ENCODE results near the gene MEF2C.
A peak's percentile ranks its signal among the peaks of the same experiment; 100 is the strongest.

MEF2C gene

GRCh38 chr5:88677376-88677895, 205.5 kb downstream of the MEF2C start:
- peaks cover 6 to 37% of the 10 kb centered on the region in 2 donors for H3K4me1 ChIP-seq (ENCODE audit: control insufficient read depth in 1 of 2, insufficient read depth in 2 of 2, low read length in 2 of 2)
- no peak overlapping the region for H3K4me3 ChIP-seq (ENCODE audit: low read depth in 1 of 2, low read length in 2 of 2)
- H3K27ac ChIP-seq (ENCODE audit: low read length), result no peak overlapping the region
- H3K36me3 ChIP-seq (ENCODE audit: control insufficient read depth in 1 of 2, insufficient read depth in 2 of 2, low read length in 2 of 2), result no peaks in the 10 kb centered on the region
- peaks cover 89% of the 10 kb centered on the region for H3K27me3 ChIP-seq (ENCODE audit: low read depth, low read length)
- H3K9me3 ChIP-seq (ENCODE audit: control insufficient read depth in 1 of 2, low read length in 2 of 2), result no peaks in the 10 kb centered on the region

DNA sequence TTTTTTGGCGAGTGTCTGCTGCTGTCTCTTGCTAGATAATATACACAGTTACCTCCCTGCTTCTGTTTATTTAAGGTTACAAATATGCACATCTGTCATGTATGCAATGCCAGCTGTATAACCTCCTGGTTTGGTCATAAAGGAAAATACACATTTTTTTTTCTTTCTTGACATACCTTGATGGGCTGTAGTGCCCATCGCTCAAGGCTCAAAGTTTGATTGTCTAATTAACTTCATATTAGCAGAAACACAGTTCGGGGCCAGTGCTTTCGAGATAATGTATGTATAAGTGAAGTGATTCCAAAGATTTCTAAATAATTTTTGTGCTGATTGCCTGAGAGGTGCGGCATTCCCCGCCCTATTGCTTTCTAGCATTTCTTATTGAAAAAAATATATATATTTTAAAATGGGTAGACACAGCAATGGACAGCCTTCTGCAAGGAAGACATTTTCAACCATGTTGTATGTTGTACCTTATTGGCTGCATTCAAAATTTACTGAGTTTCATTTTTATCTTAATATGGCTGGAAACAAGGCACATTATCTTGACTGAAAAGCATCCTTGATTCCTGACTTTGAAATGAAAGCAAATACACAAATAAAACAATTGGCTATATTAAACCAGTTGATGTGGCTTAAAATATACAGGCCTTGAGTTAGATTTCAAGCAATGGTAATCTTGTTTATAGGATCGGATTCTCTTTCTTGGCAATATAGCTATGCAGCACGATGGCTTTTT, 206.2 kb downstream of the MEF2C start:
- Histone ChIP-seq H3K36me3 (ENCODE audit: control insufficient read depth in 1 of 2, insufficient read depth in 2 of 2, low read length in 2 of 2) (no peaks in the 10 kb centered on the region), H3K27ac (ENCODE audit: low read length) (no peak overlapping the region), H3K9me3 (ENCODE audit: control insufficient read depth in 1 of 2, low read length in 2 of 2) (no peaks in the 10 kb centered on the region), H3K4me3 (ENCODE audit: low read depth in 1 of 2, low read length in 2 of 2) (no peak overlapping the region), H3K27me3 (ENCODE audit: low read depth, low read length) (peaks cover 93% of the 10 kb centered on the region), H3K4me1 (ENCODE audit: control insufficient read depth in 1 of 2, insufficient read depth in 2 of 2, low read length in 2 of 2) (peaks cover 6 to 37% of the 10 kb centered on the region in 2 donors)

- peak overlapping the region; percentile 64 to 69 for H3K4me3 ChIP-seq (ENCODE audit: low read depth in 1 of 2, low read length in 2 of 2)
- H3K36me3 ChIP-seq (ENCODE audit: control insufficient read depth in 1 of 2, insufficient read depth in 2 of 2, low read length in 2 of 2), result no peaks in the 10 kb centered on the region
- no peaks in the 10 kb centered on the region for H3K9me3 ChIP-seq (ENCODE audit: control insufficient read depth in 1 of 2, low read length in 2 of 2)
- no peak overlapping the region for H3K27ac ChIP-seq (ENCODE audit: low read length)
- peaks cover 93% of the 10 kb centered on the region for H3K27me3 ChIP-seq (ENCODE audit: low read depth, low read length)
- peaks cover 6 to 37% of the 10 kb centered on the region in 2 donors for H3K4me1 ChIP-seq (ENCODE audit: control insufficient read depth in 1 of 2, insufficient read depth in 2 of 2, low read length in 2 of 2)
Measured at GRCh38 chr5:88675708-88676636, 207.0 kb downstream of the MEF2C start.

DNA sequence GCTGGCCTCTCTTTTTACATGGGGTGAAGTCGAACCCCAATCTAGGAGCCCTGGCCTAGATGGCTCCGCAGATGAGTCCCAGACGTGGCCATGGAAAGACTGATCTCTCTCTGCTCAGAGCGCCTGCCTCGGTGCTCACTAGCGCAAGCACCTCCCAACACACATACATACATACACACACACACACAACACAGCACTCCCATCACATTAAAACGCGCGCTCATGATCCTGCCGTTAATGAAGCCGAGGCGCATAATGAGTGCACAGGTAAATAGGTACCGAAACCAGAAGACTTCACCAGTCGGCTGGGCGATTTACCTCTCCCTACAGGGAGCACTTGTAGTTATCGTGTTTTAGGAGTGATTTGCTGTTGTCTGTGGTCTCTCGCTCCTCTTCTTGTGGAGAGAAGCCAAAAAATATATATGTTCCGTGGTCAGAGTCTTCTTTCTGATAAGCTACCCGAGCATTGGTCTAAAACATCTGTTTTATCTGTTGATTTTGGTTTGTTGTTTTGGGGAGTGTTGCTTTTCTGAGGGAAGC, 207.7 kb downstream of the MEF2C start:
- Histone ChIP-seq H3K9me3 (ENCODE audit: control insufficient read depth in 1 of 2, low read length in 2 of 2) (no peaks in the 10 kb centered on the region), H3K36me3 (ENCODE audit: control insufficient read depth in 1 of 2, insufficient read depth in 2 of 2, low read length in 2 of 2) (no peaks in the 10 kb centered on the region), H3K27me3 (ENCODE audit: low read depth, low read length) (peaks cover 88% of the 10 kb centered on the region), H3K4me3 (ENCODE audit: low read depth in 1 of 2, low read length in 2 of 2) (peak overlapping the region; percentile 64 to 69), H3K27ac (ENCODE audit: low read length) (no peak overlapping the region), H3K4me1 (ENCODE audit: control insufficient read depth in 1 of 2, insufficient read depth in 2 of 2, low read length in 2 of 2) (peaks cover 6 to 31% of the 10 kb centered on the region in 2 donors)

DNA sequence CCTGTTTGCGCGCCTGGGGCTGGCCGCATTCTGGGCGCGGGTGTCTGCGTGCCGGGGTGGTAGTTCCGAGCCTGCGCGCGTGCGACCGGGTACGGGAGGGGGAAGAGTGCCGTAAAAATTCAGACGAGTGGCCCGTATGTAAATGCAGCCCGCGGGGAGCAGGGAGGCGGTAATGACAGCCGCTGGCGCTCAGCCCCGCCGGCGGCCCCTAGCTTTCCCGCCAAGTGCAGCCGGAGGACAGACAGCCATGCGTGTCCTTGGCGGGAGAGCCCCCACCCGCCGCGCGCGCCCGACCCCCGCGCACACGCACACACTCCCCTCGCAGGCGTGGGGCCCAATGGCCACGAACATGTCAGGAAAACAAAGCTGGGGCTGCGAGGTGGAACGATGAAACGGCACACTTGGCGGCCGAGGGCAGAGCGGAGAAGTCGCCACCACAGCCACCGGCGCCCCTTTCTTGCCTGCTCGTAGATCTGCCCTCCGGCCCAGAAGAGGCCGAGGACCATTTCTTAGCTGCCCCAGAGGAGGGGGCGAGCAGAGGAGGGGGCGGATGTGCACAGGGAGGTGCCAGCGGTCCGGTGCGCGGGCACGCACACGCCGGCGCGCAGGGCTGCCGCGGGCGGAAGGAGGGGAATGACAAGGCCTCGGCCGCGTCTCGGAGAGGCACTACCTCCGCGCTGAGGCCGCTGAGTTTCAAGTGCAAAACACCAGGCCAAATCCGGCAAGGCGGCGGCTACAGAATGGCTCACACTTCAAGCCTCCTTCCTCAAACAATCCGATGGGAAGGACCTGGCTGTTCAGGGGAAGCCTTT, 208.4 kb downstream of the MEF2C start:
- Histone ChIP-seq H3K27me3 (ENCODE audit: low read depth, low read length) (peaks cover 84% of the 10 kb centered on the region), H3K9me3 (ENCODE audit: control insufficient read depth in 1 of 2, low read length in 2 of 2) (no peaks in the 10 kb centered on the region), H3K4me3 (ENCODE audit: low read depth in 1 of 2, low read length in 2 of 2) (peak overlapping the region; percentile 64 to 69), H3K36me3 (ENCODE audit: control insufficient read depth in 1 of 2, insufficient read depth in 2 of 2, low read length in 2 of 2) (no peaks in the 10 kb centered on the region), H3K27ac (ENCODE audit: low read length) (no peak overlapping the region), H3K4me1 (ENCODE audit: control insufficient read depth in 1 of 2, insufficient read depth in 2 of 2, low read length in 2 of 2) (peaks cover 6 to 30% of the 10 kb centered on the region in 2 donors)

DNA sequence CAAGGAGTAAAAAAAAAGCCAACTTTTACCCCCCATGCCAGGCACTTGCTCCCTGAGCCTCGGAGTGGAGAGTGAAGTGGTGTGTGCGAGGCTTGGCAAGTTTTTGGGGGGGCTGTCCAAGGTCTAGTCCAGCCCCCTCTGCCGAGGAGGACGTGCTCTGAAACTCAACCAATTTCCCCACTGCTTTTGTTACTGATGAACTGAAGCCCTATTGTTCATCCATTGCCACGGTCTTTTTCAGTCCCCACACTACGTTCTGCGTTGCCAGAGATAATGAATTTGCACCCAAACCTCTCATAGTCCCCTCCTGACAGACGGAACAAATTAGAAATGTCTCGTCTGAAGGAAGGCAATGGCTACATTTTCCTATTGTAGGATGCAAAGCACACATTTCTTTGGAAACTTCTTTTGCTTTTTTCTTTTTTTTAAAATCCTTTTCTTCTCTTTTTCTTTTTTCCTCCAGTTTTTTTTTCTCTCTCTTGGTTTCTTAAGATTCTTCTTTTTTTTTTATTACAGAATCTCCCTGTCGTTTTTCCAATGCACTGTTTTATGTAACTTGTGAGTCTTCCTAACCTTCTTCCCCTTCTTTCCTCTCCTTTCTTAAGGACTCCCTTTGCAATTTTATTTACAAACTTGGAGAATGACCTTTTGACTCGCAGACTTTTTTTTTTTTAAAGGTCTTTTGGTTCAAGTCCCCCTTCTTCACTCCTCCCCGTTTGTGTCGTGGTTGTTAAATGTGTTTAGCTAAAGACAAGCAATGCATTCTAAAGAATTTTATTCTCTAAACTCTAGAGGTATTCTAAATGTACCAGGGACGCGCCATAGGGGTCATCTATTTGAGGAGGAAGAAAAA, 209.5 kb downstream of the MEF2C start:
- H3K4me1 ChIP-seq (ENCODE audit: control insufficient read depth in 1 of 2, insufficient read depth in 2 of 2, low read length in 2 of 2), result peaks cover 6 to 30% of the 10 kb centered on the region in 2 donors
- H3K27ac ChIP-seq (ENCODE audit: low read length), result no peak overlapping the region
- no peaks in the 10 kb centered on the region for H3K9me3 ChIP-seq (ENCODE audit: control insufficient read depth in 1 of 2, low read length in 2 of 2)
- peaks cover 84% of the 10 kb centered on the region for H3K27me3 ChIP-seq (ENCODE audit: low read depth, low read length)
- no peaks in the 10 kb centered on the region for H3K36me3 ChIP-seq (ENCODE audit: control insufficient read depth in 1 of 2, insufficient read depth in 2 of 2, low read length in 2 of 2)
- H3K4me3 ChIP-seq (ENCODE audit: low read depth in 1 of 2, low read length in 2 of 2), result peak overlapping the region in 1 of 2 donors; percentile 69

DNA sequence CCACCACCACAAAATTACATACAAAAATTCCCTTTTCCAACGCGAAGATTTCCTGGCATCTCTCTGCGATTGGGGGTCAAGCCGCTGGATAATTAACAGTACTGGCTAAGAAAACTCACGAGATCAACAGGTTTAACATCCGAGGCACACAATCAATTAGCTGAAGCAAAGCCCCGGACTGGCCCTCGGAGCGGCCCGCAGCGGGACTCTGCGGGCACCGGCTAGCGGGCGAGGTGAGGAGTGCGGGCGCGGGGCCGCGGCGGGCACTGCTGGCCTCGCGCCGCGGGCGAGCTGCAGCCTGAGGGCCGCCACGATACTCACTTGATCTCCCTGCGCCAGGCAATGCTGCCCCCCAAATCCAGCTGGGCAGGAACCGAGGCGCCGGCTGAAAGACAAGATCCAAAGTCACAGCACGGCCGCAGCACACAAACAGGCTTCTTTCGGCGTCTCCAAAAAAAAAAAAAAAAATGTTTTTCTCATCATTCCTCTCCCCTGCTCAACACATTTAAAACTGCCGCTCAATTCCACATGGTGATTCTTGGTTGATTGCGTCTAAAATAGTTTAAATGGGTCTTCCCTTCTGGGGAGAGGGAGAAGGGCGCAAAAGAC, 210.2 kb downstream of the MEF2C start:
- Histone ChIP-seq H3K9me3 (ENCODE audit: control insufficient read depth in 1 of 2, low read length in 2 of 2) (no peaks in the 10 kb centered on the region), H3K4me1 (ENCODE audit: control insufficient read depth in 1 of 2, insufficient read depth in 2 of 2, low read length in 2 of 2) (peaks cover 6 to 30% of the 10 kb centered on the region in 2 donors), H3K27ac (ENCODE audit: low read length) (no peak overlapping the region), H3K27me3 (ENCODE audit: low read depth, low read length) (peaks cover 87% of the 10 kb centered on the region), H3K4me3 (ENCODE audit: low read depth in 1 of 2, low read length in 2 of 2) (peak overlapping the region in 1 of 2 donors; percentile 54), H3K36me3 (ENCODE audit: control insufficient read depth in 1 of 2, insufficient read depth in 2 of 2, low read length in 2 of 2) (no peaks in the 10 kb centered on the region)

DNA sequence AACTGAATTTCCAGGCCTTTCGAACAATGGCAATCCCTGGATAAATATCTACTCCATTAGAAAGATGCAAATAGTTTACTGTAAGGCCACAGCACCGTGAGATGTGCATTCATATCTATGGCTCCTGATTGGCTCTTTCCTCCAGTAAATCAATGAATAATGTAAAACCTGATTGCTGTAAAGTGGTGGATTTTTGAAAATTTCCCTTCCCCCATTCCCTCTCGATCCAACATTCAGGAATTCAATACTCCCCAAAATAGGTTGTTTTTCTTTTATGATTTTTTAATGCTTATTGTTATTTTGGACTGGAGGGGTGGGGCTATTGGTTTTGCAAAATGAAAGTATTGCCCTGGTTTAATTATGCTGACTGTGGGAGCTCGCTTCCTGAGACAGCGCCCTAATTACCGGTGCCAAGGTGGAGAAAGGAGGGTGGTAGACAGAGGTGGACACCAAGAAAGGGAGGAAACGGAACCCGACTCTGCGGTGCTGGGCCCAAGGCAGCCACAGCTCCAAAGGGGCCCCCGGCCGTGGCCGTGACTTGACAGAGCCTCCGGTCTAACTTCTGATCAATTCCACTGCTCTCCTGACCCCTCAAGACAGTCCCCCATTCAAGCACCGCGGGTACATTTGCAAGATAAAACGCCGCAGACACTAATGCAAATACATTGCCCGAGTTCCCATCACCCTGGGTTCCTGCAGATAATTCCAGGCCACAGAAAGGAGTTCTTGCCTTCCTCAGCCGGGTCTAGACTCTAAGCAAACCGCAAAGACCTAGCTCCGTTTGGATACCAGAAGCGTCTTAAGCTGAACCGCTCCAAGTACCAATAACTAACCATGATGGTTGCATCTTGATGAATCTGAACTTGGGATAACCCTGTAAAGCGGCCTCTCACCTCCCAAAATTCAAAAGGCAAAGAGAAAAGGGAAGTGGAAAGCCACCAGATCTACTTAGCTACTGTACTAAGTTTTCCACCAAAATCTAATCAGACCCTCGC, 211.2 kb downstream of the MEF2C start:
- H3K4me3 ChIP-seq (ENCODE audit: low read depth in 1 of 2, low read length in 2 of 2), result peak overlapping the region; percentile 21 to 54

DNA sequence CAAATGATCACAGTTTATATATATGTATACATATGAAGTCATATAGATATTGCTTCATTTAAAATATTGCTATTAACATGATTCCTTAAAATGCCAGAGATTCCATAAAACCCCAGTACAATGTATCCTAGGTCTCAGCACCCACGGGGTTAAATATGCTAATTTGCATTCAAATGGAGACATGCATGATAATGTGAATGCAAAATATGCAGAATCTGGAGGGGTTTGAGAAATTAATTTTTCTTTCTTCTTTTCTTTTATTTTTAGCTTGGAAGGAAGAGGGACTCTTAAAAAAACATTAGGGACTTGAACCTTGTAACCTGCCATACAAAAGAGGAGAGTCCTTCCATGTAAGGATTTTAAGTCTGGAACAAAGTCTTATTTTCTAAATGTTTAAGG, 211.9 kb downstream of the MEF2C start:
- peak overlapping the region in 1 of 2 donors; percentile 54 for H3K4me3 ChIP-seq (ENCODE audit: low read depth in 1 of 2, low read length in 2 of 2)
- H3K27me3 ChIP-seq (ENCODE audit: low read depth, low read length), result peaks cover 89% of the 10 kb centered on the region

More for the DNA sequence above, 211.2 kb downstream of the MEF2C start:
- Histone ChIP-seq H3K9me3 (ENCODE audit: control insufficient read depth in 1 of 2, low read length in 2 of 2) (no peaks in the 10 kb centered on the region), H3K4me1 (ENCODE audit: control insufficient read depth in 1 of 2, insufficient read depth in 2 of 2, low read length in 2 of 2) (peaks cover 6 to 37% of the 10 kb centered on the region in 2 donors), H3K27me3 (ENCODE audit: low read depth, low read length) (peaks cover 87% of the 10 kb centered on the region), H3K36me3 (ENCODE audit: control insufficient read depth in 1 of 2, insufficient read depth in 2 of 2, low read length in 2 of 2) (no peaks in the 10 kb centered on the region), H3K27ac (ENCODE audit: low read length) (no peak overlapping the region)

More for the DNA sequence above, 211.9 kb downstream of the MEF2C start:
- H3K4me1 ChIP-seq (ENCODE audit: control insufficient read depth in 1 of 2, insufficient read depth in 2 of 2, low read length in 2 of 2), result peaks cover 6 to 41% of the 10 kb centered on the region in 2 donors
- no peaks in the 10 kb centered on the region for H3K9me3 ChIP-seq (ENCODE audit: control insufficient read depth in 1 of 2, low read length in 2 of 2)
- no peak overlapping the region for H3K27ac ChIP-seq (ENCODE audit: low read length)
- H3K36me3 ChIP-seq (ENCODE audit: control insufficient read depth in 1 of 2, insufficient read depth in 2 of 2, low read length in 2 of 2), result no peaks in the 10 kb centered on the region
